ENCODE measurements around the gene OR4D9.

Gene OR4D9

GRCh38 chr11:59510941-59511589 lies at the start of gene OR4D9:
Gene OR4D9, plus strand, starts transcription at chr11:59511539. Its CDS starts 3,374 bp downstream, at chr11:59514913.
- no peak for TF ChIP-seq CTCF (IDR thresholded peaks at IDR 0.05; ENCODE audit: low read depth, low read length, missing control alignments)
- DNase-seq (ENCODE audit: low read depth): no peak

DNA sequence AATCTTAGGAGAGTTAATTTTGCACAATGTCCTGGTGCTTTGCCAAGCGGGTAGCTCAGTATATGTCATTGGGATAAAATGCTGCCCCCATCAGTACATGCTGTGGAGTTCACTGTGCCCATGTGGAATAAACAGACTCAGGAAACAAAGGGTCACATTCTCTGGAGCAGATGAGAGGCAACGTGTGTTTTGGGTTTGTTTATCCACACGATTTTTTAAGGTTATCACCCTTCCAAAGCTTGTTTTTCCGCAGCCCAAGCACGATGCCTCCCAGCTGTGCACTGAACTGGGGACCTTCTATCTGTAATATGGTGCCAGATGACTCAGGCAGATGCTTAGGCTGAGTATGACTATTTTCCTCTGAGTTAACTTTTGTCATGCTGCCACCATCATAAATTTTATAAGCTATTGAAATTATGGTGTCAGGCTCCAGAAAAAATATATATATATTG lies 48.1 kb upstream of the OR4D9 start:
- H3K4me3 ChIP-seq (ENCODE audit: low read depth, low read length): no peak overlapping the region
- no peak for DNase-seq (ENCODE audit: low read depth)
- no peak for TF ChIP-seq CTCF (IDR thresholded peaks at IDR 0.05; ENCODE audit: low read depth, low read length, missing control alignments)

More at GRCh38 chr11:59510941-59511589, at the start of gene OR4D9:
- H3K4me3 ChIP-seq (ENCODE audit: low read depth, low read length): no peak within 1 kb of the TSS

DNA sequence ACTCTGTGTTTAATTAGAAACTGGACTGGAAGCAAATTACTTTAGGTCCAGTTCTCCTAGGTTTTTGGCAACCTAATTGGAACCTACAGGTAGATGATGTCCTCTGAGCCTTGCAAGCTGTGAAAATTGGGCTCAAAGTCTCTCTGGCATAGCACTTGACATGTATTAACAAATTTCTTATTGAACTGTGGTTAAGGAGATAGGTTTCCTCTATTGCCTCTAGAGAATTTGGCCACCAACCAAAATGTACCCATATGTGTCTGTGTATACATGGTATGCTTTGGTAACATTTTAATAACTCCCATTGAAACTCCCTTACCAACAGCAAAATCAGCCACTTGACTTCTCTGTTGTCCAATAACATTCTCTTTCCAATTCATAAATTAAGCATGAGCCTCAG lies 38.3 kb upstream of the OR4D9 start, which contains the start of gene OR4D10:
OR4D10 (plus strand) TSS at position 301 of the 400 bp plus-strand sequence. CDS start 4,115 bp downstream, outside the sequence.
- TF ChIP-seq CTCF (IDR thresholded peaks at IDR 0.05; ENCODE audit: low read depth, low read length, missing control alignments): no peak
- no peak for DNase-seq (ENCODE audit: low read depth)
- H3K4me3 ChIP-seq (ENCODE audit: low read depth, low read length): no peak within 1 kb of the TSS

GRCh38 chr11:59475176-59475575 lies 36.2 kb upstream of the OR4D9 start:
- H3K4me3 ChIP-seq (ENCODE audit: low read depth, low read length): no peak overlapping the region
- DNase-seq (ENCODE audit: low read depth): no peak

DNA sequence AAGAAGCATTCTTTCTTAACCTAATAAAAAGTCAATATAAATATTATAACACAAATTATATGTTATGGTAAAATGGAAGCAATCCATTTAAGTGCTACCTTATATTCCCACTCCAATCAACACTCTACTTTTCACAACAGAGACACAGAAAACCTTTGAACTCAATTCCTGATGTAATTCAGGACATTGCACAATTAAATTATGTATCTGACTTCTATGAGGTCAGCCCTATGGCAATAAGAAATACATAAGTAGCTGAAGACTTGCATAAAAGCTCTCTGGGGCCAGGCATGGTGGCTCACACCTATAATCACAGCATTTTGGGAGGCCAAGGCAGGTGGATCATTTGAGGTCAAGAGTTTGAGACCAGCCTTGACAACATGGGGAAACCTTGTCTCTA lies 31.4 kb upstream of the OR4D9 start:
- TF ChIP-seq CTCF (IDR thresholded peaks at IDR 0.05; ENCODE audit: low read depth, low read length, missing control alignments): no peak
- DNase-seq (ENCODE audit: low read depth): no peak

More at GRCh38 chr11:59475176-59475575, 36.2 kb upstream of the OR4D9 start:
- no peak for TF ChIP-seq CTCF (IDR thresholded peaks at IDR 0.05; ENCODE audit: low read depth, low read length, missing control alignments)

GRCh38 chr11:59480359-59480758 lies 31.0 kb upstream of the OR4D9 start:
- no peak overlapping the region for H3K4me3 ChIP-seq (ENCODE audit: low read depth, low read length)
- TF ChIP-seq CTCF (IDR thresholded peaks at IDR 0.05; ENCODE audit: low read depth, low read length, missing control alignments): no peak
- DNase-seq (ENCODE audit: low read depth): no peak

More for the DNA sequence above, 31.4 kb upstream of the OR4D9 start:
- no peak overlapping the region for H3K4me3 ChIP-seq (ENCODE audit: low read depth, low read length)

GRCh38 chr11:59501931-59502330 lies 9.4 kb upstream of the OR4D9 start:
- no peak for DNase-seq (ENCODE audit: low read depth)
- TF ChIP-seq CTCF (IDR thresholded peaks at IDR 0.05; ENCODE audit: low read depth, low read length, missing control alignments): no peak
- no peak overlapping the region for H3K4me3 ChIP-seq (ENCODE audit: low read depth, low read length)
